HepG2 (cell line): ENCODE measurements around the gene KIAA2012.

Experiments used
- ATF7 ChIP-seq, 2 experiments: fragments of 450-650 bp in 1 of 2; sonication (generic) in 1 of 2; formaldehyde crosslinking in 1 of 2; IDR thresholded peaks; 2 replicates each; pipeline versions ENCODE4 v1.4.0 to v1.6.1; 2016 to 2020; ENCODE audit warnings: antibody characterized with exemption in 1 of 2, mild to moderate bottlenecking in 1 of 2, missing genetic modification reagents in 1 of 2
- CTCF ChIP-seq: sonication (generic); formaldehyde crosslinking; IDR thresholded peaks from 2 replicates; pipeline ENCODE4 v1.5.0; 2020; ENCODE audit warnings: mild to moderate bottlenecking, missing genetic modification reagents, moderate library complexity
- EZH2 ChIP-seq: conservative IDR thresholded peaks from 2 replicates; pipeline ENCODE4 v1.6.1; 2012; ENCODE audit warnings: mild to moderate bottlenecking, low read depth, low read length, moderate library complexity
- KLF16 ChIP-seq, 2 experiments: sonication (generic) in 1 of 2; formaldehyde crosslinking in 1 of 2; IDR thresholded peaks; 2 replicates each; pipeline versions ENCODE4 v1.6.1 to v1.8.0; 2016 to 2023; ENCODE audit warnings: missing genetic modification reagents in 2 of 2, missing compliant biosample characterization in 1 of 2
- LRRFIP1 ChIP-seq: sonication (generic); formaldehyde crosslinking; conservative IDR thresholded peaks from 2 replicates; pipeline ENCODE4 v1.4.0; 2020; ENCODE audit warnings: missing genetic modification reagents
- MAZ ChIP-seq, 2 experiments: sonication (generic) in 1 of 2; formaldehyde crosslinking in 1 of 2; IDR thresholded peaks; 2 replicates each; pipeline versions ENCODE4 v1.5.0 to v1.6.1; 2012 to 2020; ENCODE audit warnings: low read depth in 2 of 2, mild to moderate bottlenecking in 2 of 2, borderline replicate concordance in 1 of 2, improper control_type of control experiment in 1 of 2, low read length in 1 of 2, missing genetic modification reagents in 1 of 2, moderate library complexity in 1 of 2
- POLR2A ChIP-seq, 2 experiments: IDR thresholded peaks; 2 replicates each; pipeline ENCODE4 v1.6.1; 2011; ENCODE audit warnings: low read depth in 2 of 2, low read length in 2 of 2, mild to moderate bottlenecking in 1 of 2, moderate library complexity in 1 of 2; ENCODE audit not compliant: insufficient read depth in 1 of 2
- RAD51 ChIP-seq: fragments of 450-650 bp; IDR thresholded peaks from 2 replicates; pipeline ENCODE4 v1.6.1; 2016; ENCODE audit warnings: borderline replicate concordance
- REST ChIP-seq, 2 experiments: IDR thresholded peaks; 2 replicates each; pipeline ENCODE4 v1.6.1; 2011 to 2012; ENCODE audit warnings: low read length in 2 of 2, borderline replicate concordance in 1 of 2, low read depth in 1 of 2, mild to moderate bottlenecking in 1 of 2, moderate library complexity in 1 of 2
- YY1 ChIP-seq: IDR thresholded peaks from 2 replicates; pipeline ENCODE4 v1.6.1; 2011; ENCODE audit warnings: low read length, low read depth, moderate library complexity, mild to moderate bottlenecking; ENCODE audit not compliant: insufficient read depth, insufficient replicate concordance
- ZSCAN9 ChIP-seq: IDR thresholded peaks from 2 replicates; pipeline ENCODE4 v1.6.1; 2016; ENCODE audit warnings: borderline replicate concordance

GRCh38 chr2:202185156-202185555, 112.1 kb downstream of the KIAA2012 start:
- TF ChIP-seq YY1 (no peak), MAZ (IDR thresholded peaks at IDR 0.05; ENCODE audit: borderline replicate concordance, low read depth, low read length) (no peak), MAZ (CRISPR knock-in tag; IDR thresholded peaks at IDR 0.05; ENCODE audit: low read depth) (no peak), LRRFIP1 (CRISPR knock-in tag) (no peak), KLF16 (CRISPR knock-in tag; IDR thresholded peaks at IDR 0.05) (no peak), ATF7 (IDR thresholded peaks at IDR 0.05) (no peak), ATF7 (CRISPR knock-in tag; IDR thresholded peaks at IDR 0.05) (no peak), RAD51 (no peak), REST (IDR thresholded peaks at IDR 0.05; ENCODE audit: borderline replicate concordance in 1 of 2, low read depth in 1 of 2, low read length in 2 of 2) (no peak), POLR2A (IDR thresholded peaks at IDR 0.05; ENCODE audit: insufficient read depth in 1 of 2, low read depth in 2 of 2, low read length in 2 of 2) (no peak), EZH2 (no peak), CTCF (CRISPR knock-in tag) (no peak), ZSCAN9 (no peak)
